Measurements from ENCODE around the gene RALGPS1. TPM values are rescaled to one million over a fixed set of nuclear protein-coding genes. Genes with fewer than 3 reads are reported as not detected.
A peak's percentile ranks its signal among the peaks of the same experiment; 100 is the strongest.

RALGPS1 gene
- total and polyA plus RNA-seq, 8 donors: 4.7 to 150 (median 42.2) TPM

GRCh38 chr9:127087836-127088235 lies 173.3 kb downstream of the RALGPS1 start:
- no peak for TF ChIP-seq POLR2AphosphoS5 (IDR thresholded peaks at IDR 0.05)
- TF ChIP-seq EP300 (IDR thresholded peaks at IDR 0.05): no peak
- TF ChIP-seq CTCF (IDR thresholded peaks at IDR 0.05): no peak
- TF ChIP-seq POLR2A (IDR thresholded peaks at IDR 0.05): no peak
- DNase-seq: no peak
- H3K9me3 ChIP-seq: no peaks in the 10 kb centered on the region
- H3K27me3 ChIP-seq: no peaks in the 10 kb centered on the region
- peaks cover 8 to 63% (median 61%) of the 10 kb centered on the region in 4 donors for H3K36me3 ChIP-seq
- intact Hi-C loops (cut with DNase I; ENCODE audit: low total_unique reads): no loop called here
- H3K27ac ChIP-seq: no peak overlapping the region
- H3K4me1 ChIP-seq: peaks cover 0 to 28% (median 4%) of the 10 kb centered on the region in 4 donors
- 92 to 100% (median 93%) methylated on average over 8 of the region's 8 CpGs for WGBS, 5 donors
- H3K4me3 ChIP-seq: no peak overlapping the region

- Histone ChIP-seq H3K27me3 (no peaks in the 10 kb centered on the region), H3K4me3 (no peak overlapping the region), H3K9me3 (no peaks in the 10 kb centered on the region), H3K27ac (peak overlapping the region in 1 of 5 donors; percentile 66), H3K36me3 (peaks cover 8 to 74% (median 70%) of the 10 kb centered on the region in 4 donors), H3K4me1 (peaks cover 0 to 19% (median 4%) of the 10 kb centered on the region in 4 donors)
- 94 to 97% (median 96%) methylated on average over 27 of the region's 27 CpGs for WGBS, 5 donors
- DNase-seq: no peak
- TF ChIP-seq CTCF (IDR thresholded peaks at IDR 0.05) (no peak), POLR2A (IDR thresholded peaks at IDR 0.05) (no peak), POLR2AphosphoS5 (IDR thresholded peaks at IDR 0.05) (no peak), EP300 (IDR thresholded peaks at IDR 0.05) (no peak)
- intact Hi-C loops (cut with DNase I; ENCODE audit: low total_unique reads): no loop called here
These were observed 174.4 kb downstream of the RALGPS1 start for GRCh38 chr9:127088724-127089615.

GRCh38 chr9:127089631-127090081 lies 175.1 kb downstream of the RALGPS1 start:
- no peaks in the 10 kb centered on the region for H3K27me3 ChIP-seq

More at GRCh38 chr9:127089631-127090081, 175.1 kb downstream of the RALGPS1 start:
- TF ChIP-seq CTCF (IDR thresholded peaks at IDR 0.05) (no peak), POLR2AphosphoS5 (IDR thresholded peaks at IDR 0.05) (no peak), POLR2A (IDR thresholded peaks at IDR 0.05) (no peak)
- Histone ChIP-seq H3K4me3 (no peak overlapping the region), H3K9me3 (no peaks in the 10 kb centered on the region), H3K36me3 (peaks cover 8 to 79% (median 73%) of the 10 kb centered on the region in 4 donors), H3K27ac (peak overlapping the region in 3 of 5 donors; percentile 19 to 66 (median 24)), H3K4me1 (peaks cover 0 to 19% (median 4%) of the 10 kb centered on the region in 4 donors)
- 88 to 96% (median 95%) methylated on average over 6 of the region's 6 CpGs for WGBS, 5 donors
- intact Hi-C loops (cut with DNase I; ENCODE audit: low total_unique reads): no loop called here
- DNase-seq: no peak
